Muscle layer of duodenum (tissue), 2 donors: Measurements from ENCODE around the gene SPINK6.

Source experiments
- H3K27ac ChIP-seq: one replicate; pipeline ENCODE4 v1.7.0; 2013; ENCODE audit warnings: mild to moderate bottlenecking, low read length
- H3K27me3 ChIP-seq: one replicate; pipeline ENCODE4 v1.7.0; 2013; ENCODE audit warnings: low read depth, mild to moderate bottlenecking, control low read depth, low read length
- H3K36me3 ChIP-seq, 2 donors: one replicate each; pipeline ENCODE4 v1.7.0; 2013; ENCODE audit warnings: low read length in 2 of 2, control low read depth in 1 of 2, mild to moderate bottlenecking in 1 of 2; ENCODE audit not compliant: insufficient read depth in 2 of 2, control insufficient read depth in 1 of 2
- H3K4me1 ChIP-seq, 2 donors: one replicate each; pipeline ENCODE4 v1.7.0; 2013; ENCODE audit warnings: low read length in 2 of 2, mild to moderate bottlenecking in 2 of 2, control low read depth in 1 of 2, moderate library complexity in 1 of 2; ENCODE audit not compliant: insufficient read depth in 2 of 2, control insufficient read depth in 1 of 2
- H3K4me3 ChIP-seq, 2 donors: one replicate each; pipeline ENCODE4 v1.7.0; 2013; ENCODE audit warnings: low read length in 2 of 2, low read depth in 1 of 2, mild to moderate bottlenecking in 1 of 2
- H3K9me3 ChIP-seq, 2 donors: one replicate each; pipeline ENCODE4 v1.7.0; 2013; ENCODE audit warnings: low read length in 2 of 2, control low read depth in 1 of 2, mild to moderate bottlenecking in 1 of 2; ENCODE audit not compliant: control insufficient read depth in 1 of 2
- donor health status: healthy.

The SPINK6 gene

DNA sequence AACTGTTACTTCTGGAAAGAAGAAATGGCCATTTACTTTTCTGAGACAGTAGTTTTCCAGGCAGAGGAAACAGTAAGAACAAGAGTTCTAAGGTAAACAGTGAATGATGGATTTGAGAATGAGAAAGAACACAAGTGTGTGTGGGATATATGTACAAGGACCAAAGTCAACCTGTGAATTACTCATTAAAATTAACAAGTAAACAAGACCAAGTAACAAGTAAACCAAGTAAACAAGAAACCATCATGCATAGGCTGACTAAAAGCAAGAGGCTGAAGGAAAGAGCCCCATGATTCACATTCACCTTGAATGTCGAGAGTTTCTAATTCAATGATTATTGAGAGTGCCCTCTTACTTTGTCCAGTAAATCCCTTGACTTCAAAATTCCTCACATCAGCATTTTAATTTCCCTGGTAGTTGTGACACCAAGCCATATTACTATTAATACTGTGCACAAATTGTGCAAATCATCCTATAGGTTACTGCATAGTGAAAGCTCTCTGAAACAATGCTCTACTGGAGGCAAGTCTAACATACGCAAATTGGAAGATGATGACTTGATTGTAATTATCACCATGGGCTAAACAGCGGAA is 25.6 kb downstream of the SPINK6 start:
- Histone ChIP-seq H3K27me3 (no peaks in the 10 kb centered on the region), H3K4me1 (no peaks in the 10 kb centered on the region), H3K9me3 (no peaks in the 10 kb centered on the region), H3K36me3 (no peaks in the 10 kb centered on the region), H3K4me3 (no peak overlapping the region), H3K27ac (no peak overlapping the region)

DNA sequence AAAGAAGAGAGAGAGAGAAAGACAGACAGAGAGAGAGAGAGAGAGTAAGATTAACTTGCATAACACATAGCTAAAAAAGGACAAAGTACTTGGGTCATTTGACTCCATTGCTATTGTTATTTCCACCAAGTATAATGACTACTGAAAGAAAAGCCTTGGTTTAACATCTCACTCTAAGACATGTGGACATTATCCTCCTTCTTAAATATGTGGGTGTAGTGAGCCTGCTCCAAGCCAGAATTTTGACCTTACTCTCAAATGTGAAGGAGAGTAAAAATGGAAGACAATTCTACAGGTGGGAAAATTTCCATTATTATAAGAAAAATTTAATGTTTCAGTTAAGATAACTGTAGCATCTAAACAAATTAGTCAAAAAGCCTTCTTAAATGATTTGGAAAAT is 27.0 kb downstream of the SPINK6 start:
- Histone ChIP-seq H3K4me3 (no peak overlapping the region), H3K9me3 (no peaks in the 10 kb centered on the region), H3K4me1 (no peaks in the 10 kb centered on the region), H3K27ac (no peak overlapping the region), H3K27me3 (no peaks in the 10 kb centered on the region), H3K36me3 (no peaks in the 10 kb centered on the region)

DNA sequence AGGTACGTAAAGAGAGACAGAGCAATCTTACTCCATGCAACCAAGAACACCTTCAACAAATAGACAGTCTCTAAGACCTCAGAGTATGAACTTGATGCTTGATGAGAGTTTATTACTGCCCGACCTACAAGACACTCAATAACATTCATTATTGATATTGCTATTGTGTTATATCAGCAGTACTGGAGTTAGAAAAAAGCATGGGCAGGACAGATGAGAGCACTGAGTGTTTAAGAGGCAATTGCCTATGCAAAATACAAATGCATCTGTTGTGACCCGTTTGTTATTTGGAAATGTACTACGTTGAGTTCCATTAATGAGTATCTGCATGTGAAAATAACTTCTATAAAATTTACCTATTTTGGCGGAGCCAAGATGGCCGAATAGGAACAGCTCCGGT is 27.4 kb downstream of the SPINK6 start:
- H3K27ac ChIP-seq: no peak overlapping the region
- no peaks in the 10 kb centered on the region for H3K27me3 ChIP-seq
- no peak overlapping the region for H3K4me3 ChIP-seq
- no peaks in the 10 kb centered on the region for H3K9me3 ChIP-seq
- H3K36me3 ChIP-seq: no peaks in the 10 kb centered on the region
- no peaks in the 10 kb centered on the region for H3K4me1 ChIP-seq

DNA sequence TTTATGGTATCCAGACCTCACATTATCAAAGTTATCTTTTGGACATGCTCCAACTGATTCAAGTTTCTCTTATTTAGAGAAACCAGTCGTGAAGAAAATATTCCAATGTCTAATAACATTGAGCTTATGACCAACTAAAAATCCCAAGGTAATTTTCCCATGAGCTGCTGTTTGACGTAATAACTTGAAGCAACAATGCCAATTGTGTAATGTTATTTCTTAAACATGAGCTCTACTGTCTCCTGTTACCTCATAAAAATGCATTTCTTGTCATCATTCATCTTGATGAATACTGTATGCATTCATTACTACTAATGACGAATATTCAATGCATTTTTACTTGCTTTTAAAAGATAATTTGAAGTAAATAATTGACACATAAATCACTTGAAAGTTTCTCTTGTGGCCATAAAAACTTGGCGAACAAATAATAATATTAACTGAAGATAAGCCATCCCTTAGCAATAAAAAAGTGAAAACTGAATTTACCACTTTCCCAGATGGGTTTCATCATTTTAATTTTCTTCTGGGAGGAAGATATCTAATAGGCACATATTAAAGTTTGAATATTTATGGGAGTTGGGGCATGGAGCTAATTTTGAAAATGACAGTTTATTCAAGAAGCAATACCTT is 35.1 kb downstream of the SPINK6 start:
- H3K27ac ChIP-seq: no peak overlapping the region
- no peaks in the 10 kb centered on the region for H3K27me3 ChIP-seq
- H3K36me3 ChIP-seq: no peaks in the 10 kb centered on the region
- no peaks in the 10 kb centered on the region for H3K9me3 ChIP-seq
- no peaks in the 10 kb centered on the region for H3K4me1 ChIP-seq
- H3K4me3 ChIP-seq: no peak overlapping the region

DNA sequence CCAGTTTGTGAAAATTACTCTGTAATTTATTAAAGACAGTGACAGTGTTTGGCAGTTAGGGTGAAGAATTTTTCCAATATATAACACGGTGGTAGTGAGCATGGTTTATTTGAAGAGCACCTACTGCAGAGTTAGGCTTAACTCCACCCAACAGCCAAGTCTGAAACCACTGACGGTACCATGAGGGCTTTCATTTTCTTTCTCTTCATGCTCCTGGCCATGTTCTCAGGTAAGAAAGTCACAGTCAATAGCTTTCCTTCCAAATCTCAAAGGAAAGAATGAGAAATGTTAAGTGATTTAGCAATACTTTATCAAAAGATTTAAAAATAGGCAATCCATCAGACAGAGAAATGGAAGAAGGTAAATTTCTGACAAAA is 35.6 kb downstream of the SPINK6 start, which contains the start of gene MARCOL:
TSS of gene MARCOL (plus strand) at position 108 of the 377 bp plus-strand sequence. CDS start at position 181, 73 bp downstream.
- H3K27me3 ChIP-seq: no peaks in the 10 kb centered on the region
- H3K27ac ChIP-seq: no peak within 1 kb of the TSS

DNA sequence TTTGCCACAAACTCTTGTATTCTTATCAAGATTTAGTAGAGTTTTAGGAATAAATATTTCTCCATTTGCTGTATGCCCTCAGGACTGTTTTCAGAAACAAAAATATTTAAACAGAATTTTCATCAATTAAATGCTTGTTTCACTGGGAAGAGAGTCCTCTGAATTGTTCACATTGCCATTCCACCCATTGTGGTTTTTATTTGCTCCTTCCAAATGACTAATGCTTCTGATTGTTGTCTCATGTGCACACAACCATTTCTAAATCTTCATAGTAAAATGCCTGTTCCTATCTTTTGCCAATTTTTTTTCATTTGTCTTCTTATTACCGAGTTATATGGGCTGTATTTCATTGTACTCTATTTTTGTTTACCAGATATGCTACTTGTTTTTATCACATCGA is 46.1 kb downstream of the SPINK6 start:
- H3K36me3 ChIP-seq: no peaks in the 10 kb centered on the region
- no peaks in the 10 kb centered on the region for H3K27me3 ChIP-seq
- no peak overlapping the region for H3K27ac ChIP-seq
- no peak overlapping the region for H3K4me3 ChIP-seq
- peaks cover 0 to 16% of the 10 kb centered on the region in 2 donors for H3K9me3 ChIP-seq
- no peaks in the 10 kb centered on the region for H3K4me1 ChIP-seq

More for the DNA sequence above, 35.6 kb downstream of the SPINK6 start, which contains the start of gene MARCOL:
- Histone ChIP-seq H3K4me1 (no peaks in the 10 kb centered on the region), H3K4me3 (no peak within 1 kb of the TSS), H3K9me3 (no peaks in the 10 kb centered on the region), H3K36me3 (no peaks in the 10 kb centered on the region)

DNA sequence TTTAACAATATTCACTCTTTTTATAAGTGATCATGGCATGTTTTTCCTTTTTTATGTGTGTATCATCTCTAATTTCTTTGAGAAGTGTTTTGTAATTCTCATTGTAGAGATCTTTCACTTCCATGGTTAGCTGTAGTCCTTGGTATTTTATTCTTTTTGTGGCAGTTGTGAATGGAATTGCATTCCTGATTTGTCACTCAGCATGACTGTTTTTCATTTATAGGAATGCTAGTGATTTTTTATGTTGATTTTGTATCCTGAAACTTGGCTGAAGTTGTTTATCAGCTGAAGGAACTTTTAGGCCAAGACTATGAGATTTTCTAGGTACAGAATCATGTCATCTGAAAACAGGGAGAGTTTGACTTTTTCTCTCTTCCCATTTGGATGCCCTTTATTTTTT is 52.6 kb downstream of the SPINK6 start:
- no peak overlapping the region for H3K27ac ChIP-seq
- H3K36me3 ChIP-seq: no peaks in the 10 kb centered on the region
- peaks cover 9 to 34% of the 10 kb centered on the region in 2 donors for H3K9me3 ChIP-seq
- H3K4me3 ChIP-seq: no peak overlapping the region
- no peaks in the 10 kb centered on the region for H3K4me1 ChIP-seq
- no peaks in the 10 kb centered on the region for H3K27me3 ChIP-seq

DNA sequence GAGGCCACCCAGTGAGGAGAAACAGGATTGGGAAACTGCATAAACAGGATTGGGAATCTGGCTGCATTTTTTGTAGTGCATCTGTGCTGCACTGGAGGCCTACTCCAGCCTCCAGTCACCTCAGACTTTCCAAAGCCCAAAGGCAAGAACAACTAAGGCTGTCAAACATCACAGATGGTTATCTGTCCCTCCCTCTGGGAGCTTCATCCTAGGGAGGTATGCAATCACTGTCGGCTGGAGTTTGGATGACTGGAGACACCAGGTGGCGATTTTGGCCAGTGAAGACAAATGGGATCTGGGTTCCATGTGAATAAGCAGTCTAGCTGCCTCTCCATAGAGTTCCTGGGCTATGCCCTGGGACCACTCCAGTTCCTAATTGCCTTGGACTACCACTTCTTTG is 56.4 kb downstream of the SPINK6 start:
- H3K9me3 ChIP-seq: peaks cover 9 to 27% of the 10 kb centered on the region in 2 donors
- H3K27ac ChIP-seq: no peak overlapping the region

DNA sequence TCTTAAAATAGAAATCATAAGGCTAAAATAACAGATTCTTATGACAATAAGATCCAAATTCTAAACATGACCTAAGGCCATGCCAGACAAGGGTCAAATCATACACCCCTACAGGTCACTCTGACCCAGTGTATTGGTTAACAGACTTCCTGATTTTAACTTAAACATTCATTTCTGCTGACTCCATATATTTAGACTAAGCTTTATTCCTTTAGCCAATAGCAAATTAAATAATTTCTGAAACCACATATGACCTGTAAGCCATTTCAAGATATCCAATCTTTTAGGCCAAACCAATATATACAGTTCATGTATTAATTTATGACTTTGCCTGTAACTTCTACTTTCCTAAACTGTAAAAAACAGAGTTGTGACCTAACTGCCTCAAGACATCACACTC is 58.4 kb downstream of the SPINK6 start:
- H3K4me3 ChIP-seq: no peak overlapping the region
- H3K4me1 ChIP-seq: no peaks in the 10 kb centered on the region

More for the DNA sequence above, 56.4 kb downstream of the SPINK6 start:
- Histone ChIP-seq H3K36me3 (no peaks in the 10 kb centered on the region), H3K27me3 (no peaks in the 10 kb centered on the region), H3K4me1 (no peaks in the 10 kb centered on the region), H3K4me3 (peak overlapping the region in 1 of 2 donors; percentile 18)

More for the DNA sequence above, 58.4 kb downstream of the SPINK6 start:
- no peaks in the 10 kb centered on the region for H3K36me3 ChIP-seq
- H3K9me3 ChIP-seq: peaks cover 9 to 32% of the 10 kb centered on the region in 2 donors
- no peak overlapping the region for H3K27ac ChIP-seq
- H3K27me3 ChIP-seq: no peaks in the 10 kb centered on the region
